Mucosa of rectum (tissue), 2 donors: Measurements from ENCODE around the gene PDS5A.
"Not testable (repeated sequence)": the region's sequence is repeated elsewhere in the genome, so short reads cannot be mapped to it uniquely, and the experiment has no call there.

Source experiments
- H3K27ac ChIP-seq, 2 donors: one replicate each; pipeline ENCODE4 v1.7.0; 2013; ENCODE audit warnings: inconsistent platforms in 2 of 2, low read depth in 2 of 2, low read length in 2 of 2
- H3K27me3 ChIP-seq, 2 donors: one replicate each; pipeline ENCODE4 v1.7.0; 2013; ENCODE audit warnings: low read length in 2 of 2; ENCODE audit not compliant: control insufficient read depth in 2 of 2, insufficient read depth in 2 of 2
- H3K36me3 ChIP-seq, 2 donors: one replicate each; pipeline ENCODE4 v1.7.0; 2013; ENCODE audit warnings: low read length in 2 of 2; ENCODE audit not compliant: control insufficient read depth in 2 of 2, insufficient read depth in 2 of 2
- H3K4me1 ChIP-seq, 2 donors: one replicate each; pipeline ENCODE4 v1.7.0; 2013; ENCODE audit warnings: low read length in 2 of 2, mild to moderate bottlenecking in 1 of 2; ENCODE audit not compliant: control insufficient read depth in 2 of 2, insufficient read depth in 2 of 2
- H3K4me3 ChIP-seq, 2 donors: one replicate each; pipeline ENCODE4 v1.7.0; 2013; ENCODE audit warnings: low read length in 2 of 2
- H3K9ac ChIP-seq, 2 donors: one replicate each; pipeline ENCODE4 v1.7.0; 2013; ENCODE audit warnings: low read length in 2 of 2, low read depth in 1 of 2, mild to moderate bottlenecking in 1 of 2
- H3K9me3 ChIP-seq, 2 donors: one replicate each; pipeline ENCODE4 v1.7.0; 2013; ENCODE audit warnings: low read length in 2 of 2; ENCODE audit not compliant: control insufficient read depth in 2 of 2
- donor health status: healthy.
- donor health status: Normal muscosa, but diverticular disease.

The PDS5A gene

GRCh38 chr4:39905019-39905418 is 72.7 kb downstream of the PDS5A start:
- not testable (repeated sequence) for H3K4me1 ChIP-seq
- H3K36me3 ChIP-seq = peaks cover 19 to 37% of the 10 kb centered on the region in 2 donors

DNA sequence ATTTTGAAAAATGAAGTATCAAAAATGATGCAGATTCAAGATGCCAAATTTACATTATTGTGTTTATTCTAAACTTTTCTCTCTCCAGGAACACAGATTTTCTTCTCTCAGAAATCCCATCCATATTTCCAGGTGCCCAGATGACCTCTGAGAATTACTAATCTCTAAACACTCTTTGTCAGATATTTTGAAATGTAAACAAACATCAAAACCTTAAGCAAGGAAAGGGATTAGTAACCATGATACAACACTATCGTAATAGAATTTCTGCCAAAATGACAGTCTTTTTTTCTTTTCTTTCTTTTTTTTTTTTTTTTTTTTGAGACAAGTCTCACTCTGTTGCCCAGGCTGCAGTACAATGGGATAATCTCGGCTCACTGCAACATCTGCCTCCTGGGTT is 76.7 kb downstream of the PDS5A start:
- H3K27me3 ChIP-seq = no peaks in the 10 kb centered on the region
- peaks cover 47 to 61% of the 10 kb centered on the region in 2 donors for H3K36me3 ChIP-seq
- no peak overlapping the region for H3K4me3 ChIP-seq
- H3K4me1 ChIP-seq = no peaks in the 10 kb centered on the region
- no peak overlapping the region for H3K27ac ChIP-seq
- no peak overlapping the region for H3K9ac ChIP-seq
- H3K9me3 ChIP-seq = no peaks in the 10 kb centered on the region

More at GRCh38 chr4:39905019-39905418, 72.7 kb downstream of the PDS5A start:
- not testable (repeated sequence) for H3K4me3 ChIP-seq, H3K27me3 ChIP-seq, H3K27ac ChIP-seq, H3K9me3 ChIP-seq, H3K9ac ChIP-seq

DNA sequence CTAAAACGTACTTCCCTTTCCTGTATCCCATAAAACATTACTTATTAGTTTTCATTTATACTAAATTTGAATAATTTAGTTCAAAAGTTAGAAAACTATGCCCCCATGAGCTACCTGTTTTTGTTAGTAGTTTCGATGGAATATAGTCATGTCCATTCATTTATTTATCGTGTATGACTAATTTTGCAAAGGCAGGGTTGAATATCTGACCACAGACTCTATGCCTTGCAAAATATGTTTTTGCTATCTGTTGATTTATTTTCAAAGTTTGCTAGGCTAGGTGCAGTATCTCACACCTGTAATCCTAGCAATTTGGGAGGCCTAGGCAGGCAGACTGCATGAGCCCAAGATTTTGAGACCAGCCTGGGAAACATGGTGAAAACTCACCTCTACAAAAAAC is 78.4 kb downstream of the PDS5A start:
- no peak overlapping the region for H3K9ac ChIP-seq
- H3K36me3 ChIP-seq = peaks cover 52 to 72% of the 10 kb centered on the region in 2 donors
- no peak overlapping the region for H3K4me3 ChIP-seq
- no peak overlapping the region for H3K27ac ChIP-seq
- no peaks in the 10 kb centered on the region for H3K4me1 ChIP-seq
- no peaks in the 10 kb centered on the region for H3K27me3 ChIP-seq
- no peaks in the 10 kb centered on the region for H3K9me3 ChIP-seq

DNA sequence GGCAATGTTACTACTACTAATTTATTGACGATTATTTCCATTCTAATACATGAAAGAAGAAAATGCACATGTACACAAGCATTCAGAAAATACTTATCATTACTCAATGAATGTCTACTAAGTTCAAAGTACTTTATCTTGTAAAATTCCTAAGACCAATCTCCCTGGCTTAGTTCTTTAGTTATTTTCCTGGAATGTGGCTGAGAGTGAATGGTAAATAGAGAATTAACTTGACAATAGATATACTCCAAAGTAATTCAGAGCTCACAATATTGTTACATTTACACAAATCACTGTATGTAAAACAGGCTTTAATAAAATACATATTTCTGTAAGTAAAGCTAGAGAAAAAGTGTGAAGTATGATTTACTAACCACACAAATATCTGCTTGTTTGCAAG is 79.7 kb downstream of the PDS5A start:
- Histone ChIP-seq H3K4me3 (no peak overlapping the region), H3K4me1 (no peaks in the 10 kb centered on the region), H3K36me3 (peaks cover 52 to 68% of the 10 kb centered on the region in 2 donors), H3K9me3 (no peaks in the 10 kb centered on the region), H3K9ac (no peak overlapping the region), H3K27me3 (no peaks in the 10 kb centered on the region), H3K27ac (no peak overlapping the region)

GRCh38 chr4:39893693-39894072 is 84.0 kb downstream of the PDS5A start:
- Histone ChIP-seq H3K27ac (no peak overlapping the region), H3K9me3 (no peaks in the 10 kb centered on the region), H3K27me3 (no peaks in the 10 kb centered on the region), H3K4me3 (no peak overlapping the region), H3K9ac (no peak overlapping the region), H3K4me1 (no peaks in the 10 kb centered on the region), H3K36me3 (peaks cover 36 to 47% of the 10 kb centered on the region in 2 donors)

- H3K27me3 ChIP-seq = no peaks in the 10 kb centered on the region
- H3K9ac ChIP-seq = no peak overlapping the region
- H3K4me1 ChIP-seq = no peaks in the 10 kb centered on the region
- H3K9me3 ChIP-seq = no peaks in the 10 kb centered on the region
- H3K4me3 ChIP-seq = no peak overlapping the region
- H3K27ac ChIP-seq = no peak overlapping the region
- peaks cover 37 to 45% of the 10 kb centered on the region in 2 donors for H3K36me3 ChIP-seq
Measured at GRCh38 chr4:39892988-39893692, 84.6 kb downstream of the PDS5A start.

GRCh38 chr4:39889226-39889625 is 88.5 kb downstream of the PDS5A start:
- Histone ChIP-seq H3K27ac (no peak overlapping the region), H3K4me1 (no peaks in the 10 kb centered on the region), H3K9ac (no peak overlapping the region), H3K4me3 (no peak overlapping the region), H3K36me3 (peaks cover 21 to 29% of the 10 kb centered on the region in 2 donors), H3K9me3 (no peaks in the 10 kb centered on the region), H3K27me3 (no peaks in the 10 kb centered on the region)

GRCh38 chr4:39888541-39888940 is 89.2 kb downstream of the PDS5A start:
- no peaks in the 10 kb centered on the region for H3K4me1 ChIP-seq
- H3K9ac ChIP-seq = no peak overlapping the region
- no peak overlapping the region for H3K27ac ChIP-seq
- no peaks in the 10 kb centered on the region for H3K27me3 ChIP-seq
- H3K4me3 ChIP-seq = no peak overlapping the region
- no peaks in the 10 kb centered on the region for H3K9me3 ChIP-seq
- peaks cover 26 to 27% of the 10 kb centered on the region in 2 donors for H3K36me3 ChIP-seq

- Histone ChIP-seq H3K4me1 (no peaks in the 10 kb centered on the region), H3K9me3 (no peaks in the 10 kb centered on the region), H3K9ac (no peak overlapping the region), H3K27ac (no peak overlapping the region), H3K27me3 (no peaks in the 10 kb centered on the region), H3K4me3 (no peak overlapping the region), H3K36me3 (peaks cover 26 to 27% of the 10 kb centered on the region in 2 donors)
Measured at GRCh38 chr4:39883646-39884045, 94.1 kb downstream of the PDS5A start.

DNA sequence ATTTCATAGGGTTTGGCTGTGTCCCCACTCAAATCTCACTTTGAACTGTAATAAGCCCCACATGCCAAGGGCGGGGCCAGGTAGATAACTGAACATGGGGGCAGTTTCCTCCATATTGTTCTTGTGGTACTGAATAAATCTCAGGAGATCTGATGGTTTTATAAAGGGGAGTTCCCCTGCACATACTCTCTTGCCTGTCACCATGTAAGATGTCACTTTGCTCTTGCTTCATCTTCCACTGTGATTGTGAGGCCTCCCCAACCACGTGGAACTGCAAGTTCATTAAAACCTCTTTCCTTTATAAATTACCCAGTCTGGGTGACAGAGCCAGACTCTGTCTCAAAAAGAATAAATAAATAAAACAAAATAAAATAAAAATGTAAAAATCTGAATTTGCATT is 95.9 kb downstream of the PDS5A start:
- H3K4me3 ChIP-seq = no peak overlapping the region
- H3K36me3 ChIP-seq = peaks cover 24 to 26% of the 10 kb centered on the region in 2 donors
- no peaks in the 10 kb centered on the region for H3K27me3 ChIP-seq
- no peaks in the 10 kb centered on the region for H3K9me3 ChIP-seq
- no peaks in the 10 kb centered on the region for H3K4me1 ChIP-seq
- H3K27ac ChIP-seq = no peak overlapping the region
- H3K9ac ChIP-seq = no peak overlapping the region
